ENCODE measurements around the gene MAP2K5. TPM values are rescaled to one million over a fixed set of nuclear protein-coding genes. Genes with fewer than 3 reads are reported as not detected.

Gene MAP2K5
- total RNA-seq, 1 experiment from 2014 or later, result 13.6 TPM

GRCh38 chr15:67554580-67554979 lies 12.1 kb downstream of the MAP2K5 start (continued):
- no peak for TF ChIP-seq AR (CRISPR knock-in tag; IDR thresholded peaks at IDR 0.05)
- no peak for TF ChIP-seq ZNF219 (CRISPR knock-in tag; IDR thresholded peaks at IDR 0.05; ENCODE audit: borderline replicate concordance)
- no peak for TF ChIP-seq FOXP1 (CRISPR knock-in tag; IDR thresholded peaks at IDR 0.05; ENCODE audit: borderline replicate concordance)

- ATAC-seq, result no peak
- Mint-ChIP-seq H3K36me3 (peaks cover 9% of the 10 kb centered on the region), H3K27ac (no peak overlapping the region), H3K9me3 (peaks cover 3% of the 10 kb centered on the region; the same call in 1 of the 2 replicates), H3K27me3 (ENCODE audit: low read depth) (no peaks in the 10 kb centered on the region), H3K4me1 (peaks cover 17% of the 10 kb centered on the region), H3K4me3 (no peak overlapping the region)
- DNase-seq (ENCODE audit: low spot score), result no peak
- TF ChIP-seq HMGA2 (CRISPR knock-in tag; IDR thresholded peaks at IDR 0.05) (no peak), ZNF671 (CRISPR knock-in tag; IDR thresholded peaks at IDR 0.05) (no peak), CREB1 (CRISPR knock-in tag; IDR thresholded peaks at IDR 0.05) (no peak), SMAD4 (CRISPR knock-in tag; IDR thresholded peaks at IDR 0.05) (no peak), IRF1 (CRISPR knock-in tag; IDR thresholded peaks at IDR 0.05) (no peak), NFE2L1 (CRISPR knock-in tag; IDR thresholded peaks at IDR 0.05) (no peak), MYBL2 (CRISPR knock-in tag; IDR thresholded peaks at IDR 0.05) (no peak), USF1 (CRISPR knock-in tag; IDR thresholded peaks at IDR 0.05) (no peak), E2F5 (CRISPR knock-in tag; IDR thresholded peaks at IDR 0.05) (no peak), E2F4 (CRISPR knock-in tag; IDR thresholded peaks at IDR 0.05; ENCODE audit: borderline replicate concordance, low read depth) (no peak), ESRRA (CRISPR knock-in tag; IDR thresholded peaks at IDR 0.05; ENCODE audit: borderline replicate concordance) (no peak), GRHL2 (CRISPR knock-in tag; IDR thresholded peaks at IDR 0.05; ENCODE audit: insufficient replicate concordance, severe bottlenecking) (no peak), NR3C1 (CRISPR knock-in tag; conservative IDR thresholded peaks at IDR 0.05; ENCODE audit: low read depth) (no peak), ZNF416 (CRISPR knock-in tag; IDR thresholded peaks at IDR 0.05) (no peak), ZMAT4 (CRISPR knock-in tag; IDR thresholded peaks at IDR 0.05) (no peak), RELA (CRISPR knock-in tag; IDR thresholded peaks at IDR 0.05; ENCODE audit: borderline replicate concordance) (no peak), MXD4 (CRISPR knock-in tag; IDR thresholded peaks at IDR 0.05; ENCODE audit: borderline replicate concordance) (no peak), ETV6 (CRISPR knock-in tag; IDR thresholded peaks at IDR 0.05) (no peak), CBFB (CRISPR knock-in tag; IDR thresholded peaks at IDR 0.05; ENCODE audit: low read depth) (no peak)
- POLR2A ChIA-PET, result no interaction called here
- CTCF ChIA-PET, result no interaction called here
Observed at GRCh38 chr15:67556976-67557570, 14.6 kb downstream of the MAP2K5 start.

Measured in WTC11 (cell line).